Right forelimb (tissue), 1 donor: Measurements from ENCODE around the gene HOMER2.

ENCODE experiments used
- DNase-seq: peaks from one replicate; pipeline ENCODE4 v3.0.0-alpha.2; 2018

The HOMER2 gene

DNA sequence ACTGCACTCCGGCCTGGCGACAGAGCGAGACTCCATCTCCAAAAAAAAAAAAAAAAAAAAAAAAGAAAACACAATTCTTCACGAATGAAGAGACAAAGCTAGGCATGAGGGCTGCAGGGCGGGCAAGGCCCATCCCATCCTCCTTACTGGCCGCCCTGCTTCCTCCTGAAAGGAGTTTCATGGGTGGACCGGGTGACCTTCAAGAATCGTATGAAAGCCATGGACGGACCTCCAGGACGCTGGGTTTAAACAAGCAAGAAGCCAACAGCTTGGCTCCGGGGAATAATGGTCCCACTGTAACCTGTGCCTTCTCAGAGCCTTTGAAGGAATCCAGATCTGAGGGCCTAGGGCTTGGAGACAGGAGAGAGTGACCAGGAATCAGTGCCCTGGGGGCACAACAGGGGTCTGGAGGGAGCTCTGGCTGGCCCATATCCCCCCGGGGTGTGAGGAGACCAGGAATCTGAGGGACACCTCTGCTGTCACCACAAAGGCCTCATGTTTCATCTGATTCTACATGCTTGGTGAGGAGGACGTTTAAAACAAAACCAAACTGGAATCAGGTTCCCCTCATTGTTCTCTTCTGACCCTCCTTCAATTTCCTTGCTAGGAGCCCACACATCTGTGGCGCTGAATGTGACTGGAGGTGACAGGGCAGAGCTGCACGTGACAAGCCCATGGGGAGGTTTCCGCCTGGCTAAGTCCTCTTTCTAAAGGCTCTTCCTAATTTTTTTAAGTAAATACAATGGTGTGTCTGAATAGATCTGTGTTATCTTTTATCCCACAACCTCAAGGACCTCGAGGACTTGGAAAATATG, 97.0 kb downstream of the HOMER2 start:
- no peak for DNase-seq

DNA sequence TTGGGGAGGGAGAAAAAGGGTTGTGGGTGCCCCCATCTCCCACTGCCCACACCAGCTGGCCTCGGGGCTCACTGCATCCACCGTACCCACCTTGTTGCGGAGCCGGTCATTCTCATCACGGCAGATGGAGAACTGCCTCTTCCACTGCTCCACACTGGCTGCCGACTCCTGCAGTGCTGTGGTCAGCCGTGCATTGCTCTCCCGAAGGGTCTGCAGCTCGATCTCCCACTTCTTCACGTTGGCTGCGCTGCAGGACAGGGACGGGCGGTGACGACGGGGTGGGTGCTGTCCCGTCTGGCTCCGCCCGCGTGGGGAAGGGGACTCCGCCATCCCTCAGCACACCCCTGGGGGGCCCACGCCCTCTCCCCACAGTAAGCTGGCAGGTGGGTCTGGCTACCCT, 98.0 kb downstream of the HOMER2 start:
- no peak for DNase-seq

GRCh38 chr15:82852941-82853561, 99.5 kb downstream of the HOMER2 start:
- DNase-seq: no peak

GRCh38 chr15:82851981-82852511, 100.5 kb downstream of the HOMER2 start:
- DNase-seq: no peak

- no peak for DNase-seq
Measured at GRCh38 chr15:82851306-82851850, 101.1 kb downstream of the HOMER2 start.

DNA sequence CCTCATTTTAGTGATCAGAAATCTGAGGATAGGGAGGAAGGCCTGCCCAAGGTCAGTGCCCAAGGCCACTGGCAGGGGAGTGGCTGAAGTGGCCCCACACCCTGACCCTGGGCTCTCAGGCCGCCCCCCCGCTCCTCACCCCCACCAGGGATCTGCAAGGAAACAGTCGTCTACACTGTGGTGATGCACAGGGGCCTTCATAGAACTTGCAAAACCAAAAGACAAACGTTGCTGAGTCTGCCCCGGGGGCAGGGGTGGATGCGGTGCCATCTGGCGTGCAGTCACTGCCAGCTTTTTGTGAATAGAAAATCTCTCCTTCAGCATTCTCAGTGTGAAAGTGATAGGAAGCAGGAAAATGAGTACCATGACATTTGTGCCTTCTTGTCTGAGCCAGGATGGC, 101.8 kb downstream of the HOMER2 start:
- no peak for DNase-seq

DNA sequence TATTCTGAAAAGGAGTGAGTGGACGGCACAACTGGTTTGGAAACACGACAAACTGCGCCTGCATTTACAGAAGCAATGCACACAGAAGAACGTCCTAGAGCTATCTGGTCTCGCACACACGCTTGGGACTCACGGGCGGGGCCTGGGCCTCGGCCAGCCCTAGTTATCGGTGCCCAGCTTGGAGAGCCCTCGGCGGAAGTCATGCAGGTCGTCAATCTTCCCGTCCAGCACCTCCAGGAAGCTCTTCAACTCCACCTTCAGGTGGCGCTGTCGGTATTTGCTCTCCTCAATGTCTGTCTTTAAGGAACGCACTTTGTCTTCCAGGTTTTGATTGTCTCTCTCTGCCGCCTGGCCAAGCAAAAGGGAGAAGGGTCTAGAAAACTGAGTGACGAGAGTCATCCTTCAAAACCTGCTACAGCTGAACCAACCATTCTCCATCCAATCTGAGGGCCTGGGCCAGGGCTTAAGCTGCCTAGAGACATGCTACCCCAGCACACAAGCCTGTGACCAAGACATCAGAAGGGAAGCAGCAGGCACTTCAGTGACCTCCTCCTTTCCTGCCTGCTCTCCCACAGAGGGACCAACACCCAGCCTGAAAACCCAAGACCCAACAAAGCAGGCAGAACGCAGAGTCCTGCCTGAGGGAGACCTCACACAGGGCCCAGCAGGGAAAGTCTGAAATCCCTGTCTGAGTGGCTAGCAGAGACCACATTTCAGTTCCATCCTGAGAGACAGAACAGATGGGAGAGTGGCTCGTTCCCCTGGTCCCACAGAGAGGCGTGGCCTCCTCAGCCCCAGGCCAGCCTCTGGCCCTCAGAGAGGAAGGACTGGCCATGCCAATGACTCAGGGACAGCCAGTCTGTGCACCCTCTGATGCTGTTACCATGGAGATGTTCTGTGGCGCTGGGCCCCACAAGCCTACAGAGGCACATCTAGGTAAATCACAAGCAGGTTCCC, 102.7 kb downstream of the HOMER2 start:
- peak; percentile 62 for DNase-seq

DNA sequence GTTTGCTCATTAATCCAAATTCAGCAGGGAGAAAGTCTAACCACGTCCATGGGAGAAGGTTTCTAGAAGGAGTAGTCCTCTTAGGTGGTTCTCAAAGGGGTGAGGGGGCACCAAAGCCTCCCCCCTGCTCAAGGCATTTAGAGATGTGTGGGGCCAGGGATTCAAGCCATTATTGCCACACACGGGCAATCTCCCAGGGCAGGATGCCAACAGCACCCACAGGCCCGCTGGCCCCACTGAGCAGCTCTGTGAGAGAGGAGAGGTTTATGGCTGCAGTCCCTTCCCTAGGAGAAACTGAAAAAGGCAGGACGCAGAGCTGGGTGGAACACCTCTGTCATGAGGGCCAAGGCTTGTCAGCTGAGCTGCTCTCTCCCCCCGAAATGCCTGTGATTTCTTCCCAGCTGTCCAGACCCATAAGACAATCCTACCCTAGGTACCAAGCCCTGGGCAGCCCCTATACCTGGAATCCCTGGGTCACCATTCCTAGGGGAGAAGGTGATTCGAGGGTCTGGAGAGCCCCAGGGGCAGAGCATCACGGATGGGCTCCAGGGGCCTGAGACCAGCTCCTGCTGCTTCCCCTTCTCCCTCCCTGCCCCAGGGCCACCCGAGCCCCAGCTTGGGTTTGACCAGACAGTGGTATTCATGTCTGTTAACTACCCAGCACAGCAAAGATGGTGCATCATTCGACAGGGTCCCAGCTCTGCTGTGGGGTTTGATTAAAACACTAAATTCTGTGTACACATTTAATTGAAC, 104.1 kb downstream of the HOMER2 start:
- DNase-seq: no peak

- no peak for DNase-seq
Measured at GRCh38 chr15:82847703-82848102, 104.8 kb downstream of the HOMER2 start.

DNA sequence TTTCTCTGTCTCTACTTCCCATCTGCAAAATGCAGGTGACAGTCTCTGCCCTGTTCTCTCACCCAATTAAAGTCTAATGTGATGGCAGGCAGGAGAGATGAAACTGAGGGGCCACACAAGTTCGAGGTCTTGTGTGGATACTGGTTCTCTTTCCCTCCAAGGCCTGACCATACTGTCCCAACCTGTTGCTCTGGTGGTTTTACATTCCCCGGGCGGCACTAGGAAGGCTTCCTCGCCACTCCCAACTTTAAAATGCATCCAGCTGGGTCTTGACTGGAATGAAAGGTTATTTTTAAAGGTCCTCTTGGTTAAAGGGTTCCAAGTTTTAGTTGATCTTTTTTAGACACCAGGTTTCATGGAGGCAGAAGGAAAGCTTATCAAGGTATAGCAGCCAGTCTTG, 105.9 kb downstream of the HOMER2 start:
- no peak for DNase-seq

DNA sequence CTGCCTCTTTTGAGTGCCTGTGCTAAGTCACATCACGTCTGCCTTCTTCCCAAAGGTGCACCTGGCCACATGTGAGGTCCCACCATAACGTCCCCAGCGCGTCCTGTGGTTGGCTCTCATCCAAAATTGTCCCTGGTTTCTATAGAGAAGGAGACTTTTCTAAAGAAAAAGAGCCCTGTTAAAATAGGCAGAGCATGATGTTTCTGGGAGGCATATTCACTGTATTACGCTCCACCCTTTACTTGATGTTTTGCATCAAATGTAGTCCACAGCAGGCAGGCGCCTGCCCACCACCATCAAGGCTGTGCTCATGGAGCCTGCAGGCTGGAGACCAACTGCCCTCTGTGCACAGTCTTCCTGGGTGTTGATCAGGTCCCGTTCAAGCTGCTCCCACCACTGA, 106.8 kb downstream of the HOMER2 start:
- no peak for DNase-seq

- DNase-seq: no peak
Measured at GRCh38 chr15:82843566-82843965, 109.0 kb downstream of the HOMER2 start.

GRCh38 chr15:82840166-82840565, 112.4 kb downstream of the HOMER2 start:
- no peak for DNase-seq

GRCh38 chr15:82839136-82839535, 113.4 kb downstream of the HOMER2 start:
- DNase-seq: no peak

- no peak for DNase-seq
Measured at GRCh38 chr15:82838096-82838735, 114.3 kb downstream of the HOMER2 start.

GRCh38 chr15:82835391-82835917, 117.1 kb downstream of the HOMER2 start:
- no peak for DNase-seq

DNA sequence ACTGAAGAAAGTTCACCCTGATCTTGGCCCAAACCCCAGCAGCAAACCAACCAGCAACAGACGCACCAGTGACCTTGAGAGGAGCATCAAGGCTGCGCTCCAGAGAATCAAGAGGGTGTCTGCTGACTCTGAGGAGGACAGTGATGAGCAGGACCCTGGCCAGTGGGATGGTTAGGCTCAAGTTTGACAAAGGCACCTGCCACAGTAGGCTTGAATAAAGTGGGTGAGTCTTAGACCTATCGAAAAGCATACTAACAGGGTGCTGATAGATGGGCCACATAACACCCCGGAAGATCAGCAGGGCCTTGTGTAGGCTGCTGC, 119.2 kb downstream of the HOMER2 start:
- DNase-seq: no peak

DNA sequence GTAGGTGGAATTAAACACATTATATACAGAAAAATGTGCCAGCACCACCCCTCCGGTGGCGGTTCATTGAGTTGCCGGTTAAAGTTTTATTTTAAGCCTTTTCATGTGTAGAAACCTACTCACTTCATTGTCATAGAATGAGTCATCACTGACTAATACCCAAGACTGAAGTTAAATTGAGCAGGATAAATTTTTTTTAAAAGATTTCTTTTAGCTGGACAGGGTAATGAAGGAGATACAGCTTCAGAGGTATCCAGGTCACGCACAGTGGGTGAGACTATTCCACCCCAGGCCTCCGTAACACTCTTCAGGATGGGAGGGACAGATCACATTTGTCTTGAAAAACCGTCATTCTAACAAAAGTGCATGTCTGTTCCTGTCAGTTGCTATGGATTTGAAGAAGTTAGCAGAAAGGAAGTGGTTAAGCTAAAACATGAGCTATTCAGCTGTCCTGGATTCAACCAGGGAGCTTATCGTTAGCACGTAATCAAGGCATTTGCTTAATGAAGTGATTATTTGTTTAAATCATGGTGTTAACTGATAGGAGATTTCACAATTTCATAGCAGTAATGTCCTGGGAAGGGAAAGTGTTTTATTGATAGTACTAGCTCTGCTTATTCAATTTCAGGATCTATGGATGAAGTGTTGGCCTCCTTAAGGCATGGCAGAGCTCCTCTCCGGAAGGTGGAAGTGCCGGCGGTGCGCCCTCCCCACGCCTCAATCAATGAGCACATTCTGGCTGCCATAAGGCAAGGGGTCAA, 119.7 kb downstream of the HOMER2 start:
- no peak for DNase-seq

GRCh38 chr15:82831894-82832600, 120.5 kb downstream of the HOMER2 start:
- DNase-seq: no peak
